GM18858 (cell line): Measurements from ENCODE around the gene ZNF831.

Experiments
- ATAC-seq: cut with Tn5 transposase; IDR thresholded peaks from one replicate; pipeline ENCODE4 v1.9.1; 2021; ENCODE audit not compliant: unreplicated experiment

ZNF831 gene

GRCh38 chr20:59157531-59157930 is 6.1 kb upstream of the ZNF831 start:
- ATAC-seq: no peak

DNA sequence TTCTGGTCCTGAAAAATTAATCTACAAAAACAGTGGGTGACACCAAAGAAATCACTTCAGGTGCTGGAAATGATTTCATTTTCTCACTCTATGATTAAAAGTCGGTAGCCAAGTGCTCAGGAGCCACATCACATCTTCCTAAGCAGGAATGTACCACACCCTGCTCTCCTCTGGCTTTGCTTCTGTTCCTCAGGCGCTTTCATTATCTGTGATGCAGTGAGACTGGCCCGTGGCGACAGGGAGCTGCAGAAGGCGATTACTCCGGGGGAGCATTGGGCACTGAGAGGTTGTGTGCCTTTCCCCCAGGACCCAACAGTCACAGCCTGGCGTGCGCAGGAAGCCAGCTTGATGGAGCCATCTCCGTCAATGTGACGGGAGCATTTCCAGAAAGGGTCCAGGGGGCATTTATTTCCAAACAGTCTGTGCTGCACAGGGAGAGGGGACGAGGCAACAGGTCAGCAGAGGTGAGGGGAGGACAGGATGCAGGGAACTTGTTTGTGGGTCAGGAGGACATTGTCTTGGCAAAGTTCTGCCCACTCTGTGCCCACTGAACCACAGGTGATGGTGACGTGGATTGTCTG is 5.6 kb upstream of the ZNF831 start:
- no peak for ATAC-seq

GRCh38 chr20:59158673-59159072 is 4.9 kb upstream of the ZNF831 start:
- ATAC-seq: no peak

- no peak for ATAC-seq
Observed at GRCh38 chr20:59159091-59159490, 4.5 kb upstream of the ZNF831 start.

- ATAC-seq: no peak
Observed at GRCh38 chr20:59159493-59160376, 3.9 kb upstream of the ZNF831 start.

DNA sequence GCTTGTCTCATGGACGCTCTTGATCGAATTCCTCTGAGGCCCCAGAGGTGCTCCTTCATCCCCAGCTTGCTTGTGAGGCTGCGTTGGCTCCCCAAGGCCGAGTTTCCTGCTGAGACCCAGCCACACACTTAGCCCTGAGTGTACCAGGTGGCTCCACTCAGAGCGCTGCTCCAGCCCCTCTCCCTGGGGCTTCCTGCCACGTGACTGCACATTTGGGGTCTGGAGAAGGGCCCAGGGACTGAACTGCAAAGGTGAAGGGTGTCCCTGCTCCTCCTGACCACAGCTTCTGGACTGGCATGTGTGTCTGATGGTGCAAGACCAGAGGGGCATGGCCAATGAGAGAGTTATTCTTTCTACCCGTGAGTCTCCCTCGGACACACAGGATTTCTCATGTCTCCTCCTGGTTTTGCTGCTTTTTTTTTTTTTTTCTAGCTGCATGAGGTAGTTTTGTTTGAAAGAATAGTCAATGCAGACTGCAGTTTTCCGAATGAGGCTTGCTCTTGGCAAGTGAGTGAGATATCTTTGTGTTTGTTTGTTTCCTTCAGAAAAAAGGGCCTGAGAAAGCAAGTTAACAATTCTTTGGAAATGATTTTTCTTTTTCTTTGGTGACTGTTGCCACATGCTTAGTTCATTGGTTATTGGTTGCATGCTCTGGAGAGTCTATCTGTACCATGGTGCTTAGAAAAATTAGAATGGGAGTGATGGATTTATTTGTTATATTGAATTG is 3.1 kb upstream of the ZNF831 start:
- ATAC-seq: no peak

DNA sequence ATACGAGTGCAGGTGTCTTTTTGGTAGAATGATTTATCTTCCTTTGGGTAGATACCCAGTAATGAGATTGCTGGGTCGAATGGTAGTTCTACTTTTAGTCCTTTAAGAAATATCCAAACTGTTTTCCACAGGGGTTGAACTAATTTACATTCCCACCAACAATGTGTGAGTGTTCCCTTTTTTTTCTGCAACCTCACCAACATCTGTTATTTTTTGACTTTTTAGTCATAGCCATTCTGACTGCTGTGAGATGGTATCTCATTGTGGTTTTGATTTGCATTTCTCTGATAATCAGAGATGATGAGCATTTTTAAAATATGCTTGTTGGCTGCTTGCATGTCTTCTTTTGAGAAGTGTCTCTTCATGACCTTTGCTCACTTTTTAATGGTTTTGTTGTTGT is 1.9 kb upstream of the ZNF831 start:
- no peak for ATAC-seq

- ATAC-seq: no peak
Observed at GRCh38 chr20:59164686-59165391, 1.2 kb downstream of the ZNF831 start.

DNA sequence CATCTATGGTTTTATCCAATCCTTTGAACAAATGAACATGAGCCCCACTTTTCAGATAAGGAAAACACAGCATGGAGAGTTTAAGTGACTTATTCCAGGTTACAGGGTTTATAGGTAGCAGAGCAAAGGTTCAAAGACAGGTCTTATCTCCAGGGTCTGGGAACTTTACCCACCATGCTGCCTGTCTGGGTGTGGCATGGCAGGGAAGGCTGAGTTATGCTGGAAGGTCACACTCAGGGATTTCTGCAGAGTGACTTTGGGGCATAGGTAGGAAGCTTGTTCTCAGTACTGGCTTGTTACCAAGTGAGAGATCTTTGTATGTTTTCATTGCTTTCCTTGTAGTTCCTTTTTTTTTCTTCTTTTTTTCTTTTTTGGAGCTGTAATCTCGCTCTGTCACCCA is 1.8 kb downstream of the ZNF831 start:
- no peak for ATAC-seq

DNA sequence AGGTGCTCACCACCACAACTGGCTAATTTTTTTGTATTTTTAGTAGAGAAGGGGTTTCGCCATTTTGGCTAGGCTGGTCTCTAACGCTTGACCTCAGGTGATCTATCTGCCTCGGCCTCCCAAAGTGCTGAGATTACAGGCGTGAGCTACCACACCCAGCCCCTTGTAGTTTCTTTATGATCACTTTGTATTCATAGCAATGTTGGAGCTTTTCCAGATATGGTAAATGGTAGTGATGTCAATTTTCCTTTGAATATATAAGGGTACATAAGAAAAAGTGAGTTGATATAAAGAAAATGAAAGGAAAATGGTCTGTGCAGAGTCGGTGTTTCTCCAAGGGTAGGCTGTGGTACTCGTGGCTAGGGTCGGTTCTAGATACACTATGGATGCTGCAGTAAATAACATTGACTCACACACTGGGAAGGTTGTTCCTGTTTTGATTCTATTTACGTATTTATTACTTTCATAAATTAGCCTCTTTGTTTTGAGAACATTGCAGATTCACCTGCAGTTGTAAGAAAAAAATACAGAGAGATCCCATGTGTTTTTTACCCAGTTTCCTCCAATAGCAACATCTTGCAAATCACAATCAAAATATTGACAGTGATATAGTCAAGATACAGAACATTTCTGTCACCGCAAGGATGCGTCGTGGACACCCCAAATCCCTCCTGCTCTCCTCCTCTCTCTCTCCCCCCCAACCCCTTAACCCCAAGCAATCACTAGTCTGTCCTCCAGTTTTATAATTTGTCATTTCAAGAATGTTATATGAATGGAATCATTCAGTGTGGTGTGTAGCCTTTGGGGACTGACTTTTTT is 2.5 kb downstream of the ZNF831 start:
- ATAC-seq: no peak

DNA sequence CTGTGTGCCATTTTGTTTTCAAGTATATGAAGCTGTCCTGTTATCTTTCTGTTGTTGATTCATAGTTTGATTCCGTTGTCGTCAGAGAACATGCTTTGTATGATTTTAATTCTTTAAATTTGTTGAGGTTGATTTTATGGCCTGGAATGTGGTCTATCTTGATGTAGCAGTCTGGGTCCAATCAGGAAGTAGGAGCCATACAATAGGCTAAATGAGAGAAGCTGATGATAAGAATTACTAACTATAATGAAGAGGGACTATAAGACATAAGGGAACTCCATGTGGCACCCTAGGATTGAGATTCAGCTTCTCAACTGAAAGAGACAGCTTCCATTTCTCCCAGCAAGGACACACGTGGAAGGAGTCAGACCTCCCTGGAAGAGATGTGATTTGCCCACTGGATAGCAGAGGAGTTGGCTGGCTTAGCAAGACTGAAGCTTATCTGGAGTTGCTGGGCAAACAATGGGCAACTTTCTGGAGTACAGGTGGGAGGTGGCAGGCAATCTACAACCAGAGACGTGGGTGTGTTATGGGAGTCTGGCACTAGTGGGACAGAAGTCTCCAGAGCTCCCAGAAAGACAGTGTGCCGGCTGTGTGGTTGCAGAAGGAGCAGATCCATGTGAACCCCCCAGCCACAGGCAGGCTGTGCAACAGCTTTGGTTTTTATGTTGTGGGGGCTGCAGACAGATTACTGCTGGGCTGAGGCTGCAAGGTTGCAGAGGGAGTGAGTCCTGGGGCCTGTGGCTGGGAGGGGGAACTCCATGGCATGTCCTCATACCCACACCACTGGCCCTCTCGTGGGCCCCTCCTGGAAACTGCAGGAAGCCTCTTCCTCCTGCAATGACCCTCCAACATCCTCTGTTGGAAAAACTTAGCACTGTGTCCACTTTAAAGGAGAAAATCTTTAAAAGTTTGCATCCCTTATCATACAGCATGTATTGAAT is 7.1 kb downstream of the ZNF831 start:
- no peak for ATAC-seq

DNA sequence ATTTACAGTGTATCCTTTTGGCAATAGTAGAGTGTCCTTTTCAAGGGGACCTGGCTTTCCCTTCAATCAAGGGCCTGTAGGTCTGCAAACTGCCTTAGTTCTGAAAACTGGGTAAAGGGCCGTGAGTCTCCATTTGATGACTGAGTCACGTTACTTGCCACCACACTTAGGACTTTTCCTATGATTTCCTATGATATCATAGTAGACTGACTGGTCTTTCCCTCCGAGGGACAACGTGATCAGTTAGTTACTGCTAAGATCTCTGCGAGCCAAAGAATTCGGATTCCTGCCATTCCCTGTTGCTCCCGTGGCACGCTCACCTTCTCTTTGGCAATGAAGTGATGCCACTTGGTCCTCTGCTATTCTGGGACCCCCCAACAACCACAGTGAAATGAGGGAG is 8.4 kb downstream of the ZNF831 start:
- ATAC-seq: no peak

- no peak for ATAC-seq
Observed at GRCh38 chr20:59173938-59174491, 10.4 kb downstream of the ZNF831 start.

DNA sequence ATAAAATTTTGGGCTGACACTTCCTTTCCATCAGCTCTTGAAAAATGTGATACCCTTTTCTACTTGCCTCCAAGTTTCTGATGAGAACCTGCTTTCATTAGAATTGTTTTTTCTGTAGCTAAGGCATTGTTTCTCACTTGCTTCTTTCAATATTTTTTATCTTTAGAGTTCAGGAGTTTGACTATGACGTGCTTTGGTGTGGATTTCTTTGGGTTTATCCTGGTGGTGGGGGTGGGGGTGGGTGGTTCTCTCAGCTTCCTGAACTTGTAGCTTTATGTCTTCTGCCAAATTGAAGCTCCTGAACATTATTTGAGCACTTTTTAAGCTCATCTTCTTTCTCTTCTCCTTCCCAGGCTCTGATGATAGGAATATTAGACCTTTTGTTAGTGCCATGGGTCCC is 11.4 kb downstream of the ZNF831 start:
- no peak for ATAC-seq

- no peak for ATAC-seq
Observed at GRCh38 chr20:59175861-59176260, 12.2 kb downstream of the ZNF831 start.

- ATAC-seq: no peak
Observed at GRCh38 chr20:59176812-59177211, 13.2 kb downstream of the ZNF831 start.

GRCh38 chr20:59177266-59178250 is 13.9 kb downstream of the ZNF831 start:
- ATAC-seq: no peak
